LNCaP clone FGC (cell line): ENCODE data around the gene HMSD.

Experiments used
- DNase-seq: peaks from one replicate; pipeline ENCODE4 v3.0.0-alpha.2; 2011; ENCODE audit warnings: low read depth
- H3K4me3 ChIP-seq: 2 replicates; pipeline ENCODE4 v1.5.1; 2011; ENCODE audit warnings: mild to moderate bottlenecking, low read depth, low read length, control low read depth
- TF ChIP-seq, protein P1 (sequence below): IDR thresholded peaks from 2 replicates; pipeline ENCODE4 v1.5.1; 2012; ENCODE audit warnings: mild to moderate bottlenecking; ENCODE audit not compliant: control insufficient read depth, insufficient read depth; ENCODE audit errors: extremely low read depth

The HMSD gene, protein sequence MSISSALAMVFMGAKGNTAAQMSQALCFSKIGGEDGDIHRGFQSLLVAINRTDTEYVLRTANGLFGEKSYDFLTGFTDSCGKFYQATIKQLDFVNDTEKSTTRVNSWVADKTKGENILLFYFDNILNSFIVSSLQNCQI

DNA sequence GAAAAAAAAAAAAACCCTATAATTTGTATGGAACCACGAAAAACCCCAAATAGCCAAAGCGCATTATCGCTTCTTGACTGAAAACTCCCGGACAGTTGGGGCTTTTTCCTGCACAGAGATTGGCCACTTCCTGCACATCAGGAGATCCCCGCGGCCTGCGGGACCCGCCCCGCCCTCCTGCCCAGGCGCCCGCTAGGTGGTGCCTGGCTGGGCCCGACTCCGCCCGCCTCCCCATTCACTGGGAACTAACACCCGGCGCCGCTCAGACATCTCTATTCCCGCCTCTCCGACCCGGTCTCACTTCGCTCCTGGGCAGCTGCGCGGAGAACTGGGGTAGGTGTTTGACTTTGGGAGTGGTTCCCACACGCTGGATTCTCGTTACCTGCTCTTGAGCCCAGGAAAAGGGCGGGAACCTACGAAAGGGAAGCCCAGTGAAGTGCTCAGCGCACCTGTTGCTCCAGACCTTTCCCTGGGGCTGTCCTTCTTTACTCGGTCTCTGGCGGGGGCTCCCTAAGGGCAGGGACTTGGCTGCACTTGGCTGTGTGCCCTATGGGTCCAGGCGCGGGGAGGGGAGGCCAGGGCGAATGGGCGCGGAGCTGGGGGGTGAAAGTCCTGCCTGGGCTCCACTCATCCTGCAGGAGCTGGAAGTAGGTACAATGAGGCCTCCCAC lies at the start of gene HMSD:
HMSD (plus strand) TSS at position 234 of the 670 bp plus-strand sequence. CDS start 4,155 bp downstream, outside the sequence.
- TF ChIP-seq, protein P1, sequence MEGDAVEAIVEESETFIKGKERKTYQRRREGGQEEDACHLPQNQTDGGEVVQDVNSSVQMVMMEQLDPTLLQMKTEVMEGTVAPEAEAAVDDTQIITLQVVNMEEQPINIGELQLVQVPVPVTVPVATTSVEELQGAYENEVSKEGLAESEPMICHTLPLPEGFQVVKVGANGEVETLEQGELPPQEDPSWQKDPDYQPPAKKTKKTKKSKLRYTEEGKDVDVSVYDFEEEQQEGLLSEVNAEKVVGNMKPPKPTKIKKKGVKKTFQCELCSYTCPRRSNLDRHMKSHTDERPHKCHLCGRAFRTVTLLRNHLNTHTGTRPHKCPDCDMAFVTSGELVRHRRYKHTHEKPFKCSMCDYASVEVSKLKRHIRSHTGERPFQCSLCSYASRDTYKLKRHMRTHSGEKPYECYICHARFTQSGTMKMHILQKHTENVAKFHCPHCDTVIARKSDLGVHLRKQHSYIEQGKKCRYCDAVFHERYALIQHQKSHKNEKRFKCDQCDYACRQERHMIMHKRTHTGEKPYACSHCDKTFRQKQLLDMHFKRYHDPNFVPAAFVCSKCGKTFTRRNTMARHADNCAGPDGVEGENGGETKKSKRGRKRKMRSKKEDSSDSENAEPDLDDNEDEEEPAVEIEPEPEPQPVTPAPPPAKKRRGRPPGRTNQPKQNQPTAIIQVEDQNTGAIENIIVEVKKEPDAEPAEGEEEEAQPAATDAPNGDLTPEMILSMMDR = no peak
- no peak for DNase-seq
- H3K4me3 ChIP-seq = no peak within 1 kb of the TSS

DNA sequence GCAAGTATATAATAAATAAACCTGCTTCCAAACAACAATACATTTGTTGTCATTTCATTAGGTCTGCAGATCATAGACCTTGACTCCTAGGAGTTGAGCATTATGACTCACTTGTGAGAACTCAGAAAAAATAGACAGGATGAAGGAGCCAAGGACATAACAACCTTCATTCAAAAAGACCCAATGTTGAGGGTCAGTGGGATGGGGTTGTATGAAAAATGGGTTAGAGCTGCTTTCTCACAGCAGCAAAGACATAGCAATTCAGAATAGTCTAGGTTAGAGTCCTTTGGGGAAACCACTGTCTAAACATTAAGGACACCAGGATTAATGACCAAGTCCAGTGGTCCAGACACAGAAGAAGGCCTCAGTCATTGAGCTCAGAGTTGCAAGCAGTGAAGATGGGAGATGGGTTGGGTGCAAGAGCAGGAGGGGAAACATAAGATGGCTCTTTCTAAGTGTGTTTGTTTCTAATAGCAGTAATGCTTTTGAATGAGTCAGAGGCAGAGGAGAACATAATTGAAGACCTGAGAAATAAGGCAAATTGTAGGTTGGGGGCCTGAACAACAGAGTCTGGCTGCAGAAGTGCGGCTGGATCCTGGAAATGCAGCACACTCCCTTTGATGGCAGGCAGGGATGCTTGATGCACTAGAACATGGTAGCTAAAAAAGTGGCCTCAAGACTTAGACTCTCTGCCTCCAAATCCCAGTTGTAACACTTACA lies 45.1 kb upstream of the HMSD start:
- DNase-seq = no peak
- TF ChIP-seq, protein P1 = no peak
- H3K4me3 ChIP-seq = no peak overlapping the region

DNA sequence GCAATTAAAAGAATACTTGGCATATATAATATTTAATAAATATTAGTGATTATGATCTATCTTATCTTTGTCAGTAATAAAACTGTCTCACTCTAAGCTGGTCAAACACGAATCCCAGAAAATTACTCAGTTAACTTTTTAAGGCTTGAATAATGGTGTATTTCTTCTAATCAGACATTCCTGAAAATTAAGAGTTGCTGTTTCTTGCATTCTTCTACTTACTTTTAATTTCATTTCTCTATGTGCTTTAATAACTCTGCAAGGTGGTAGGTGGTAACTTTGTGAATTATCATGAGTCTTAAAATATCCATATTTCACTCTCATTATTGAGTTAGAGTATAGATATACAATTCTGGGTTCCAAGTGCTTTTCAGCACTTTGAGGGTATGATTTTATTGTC lies 44.4 kb upstream of the HMSD start:
- TF ChIP-seq, protein P1 = no peak
- no peak for DNase-seq
- H3K4me3 ChIP-seq = no peak overlapping the region

DNA sequence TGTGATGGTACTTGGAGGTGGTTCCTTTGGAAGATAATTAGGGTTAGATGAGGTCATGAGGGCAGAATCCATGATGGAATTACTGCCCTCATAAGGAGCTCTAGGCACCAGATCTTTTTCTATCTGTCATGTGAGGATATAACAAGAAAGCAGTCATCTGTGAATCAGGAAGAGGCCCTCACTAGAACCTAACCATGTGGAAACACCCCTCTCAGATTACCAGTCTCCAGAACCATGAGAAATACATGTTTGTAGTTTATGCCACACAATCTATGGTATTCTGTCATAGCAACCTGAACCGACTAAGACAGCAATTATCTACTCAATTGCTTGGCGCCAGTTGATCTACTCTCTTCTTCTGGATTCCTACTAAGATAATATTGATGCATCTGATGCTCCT lies 43.7 kb upstream of the HMSD start:
- DNase-seq = no peak
- TF ChIP-seq, protein P1 = no peak
- no peak overlapping the region for H3K4me3 ChIP-seq

DNA sequence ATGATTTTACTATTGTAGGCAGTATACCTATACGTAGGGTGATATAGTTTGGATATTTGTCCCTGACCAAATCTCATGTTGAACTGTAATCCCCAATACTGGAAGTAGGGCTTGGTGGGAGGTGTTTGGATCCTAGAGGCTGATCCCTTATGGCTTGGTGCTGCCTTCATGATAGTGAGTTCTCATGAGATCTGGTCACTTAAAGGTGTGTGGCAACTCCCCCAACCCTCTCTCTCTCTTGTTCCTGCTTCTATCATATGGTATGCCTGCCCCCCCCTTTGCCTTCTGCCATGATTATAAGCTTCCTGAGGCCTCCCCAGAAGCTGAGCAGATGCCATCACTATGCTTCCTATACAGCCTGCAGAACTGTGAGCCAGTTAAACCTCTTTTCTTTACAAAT lies 43.0 kb upstream of the HMSD start:
- no peak for DNase-seq
- TF ChIP-seq, protein P1 = no peak
- no peak overlapping the region for H3K4me3 ChIP-seq

DNA sequence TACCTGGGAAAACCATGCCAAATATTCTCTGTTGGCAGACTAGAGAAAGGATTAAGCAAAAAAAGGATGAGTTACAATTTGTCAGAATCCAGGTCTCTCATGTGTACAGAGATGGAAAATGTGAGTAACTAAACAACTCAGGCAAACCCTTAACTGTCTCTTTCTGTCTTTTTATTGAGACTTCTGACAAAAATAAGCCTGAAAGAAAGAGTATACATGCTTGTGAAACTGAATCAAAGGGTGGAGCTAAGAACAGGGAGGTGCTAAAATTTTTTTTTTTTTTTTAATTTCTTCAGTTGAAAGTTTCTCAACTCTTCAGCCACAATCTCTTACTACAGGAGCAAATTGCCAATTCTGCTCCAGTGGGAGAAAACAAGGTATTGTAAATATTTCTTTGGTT lies 41.4 kb upstream of the HMSD start, which contains the start of gene SERPINB10:
SERPINB10 (plus strand) TSS at position 295 of the 400 bp plus-strand sequence. CDS start 7,553 bp downstream, outside the sequence.
- no peak for DNase-seq
- no peak within 1 kb of the TSS for H3K4me3 ChIP-seq
- TF ChIP-seq, protein P1 = no peak
